TTC549 (cell line): Measurements from ENCODE around the gene TMEM273.
A peak's percentile ranks its signal among the peaks of the same experiment; 100 is the strongest.
"Not testable (repeated sequence)": the region's sequence is repeated elsewhere in the genome, so short reads cannot be mapped to it uniquely, and the experiment has no call there.

ENCODE experiments used
- FAIRE-seq: peaks from 2 replicates; lab custom pipeline; 2012; peaks lifted over from hg19 to GRCh38; lab: Jason Lieb, UNC

Gene TMEM273

GRCh38 chr10:49204119-49204518 lies 15.9 kb upstream of the TMEM273 start:
- no peak for FAIRE-seq

- no peak for FAIRE-seq
These were observed 14.1 kb upstream of the TMEM273 start for GRCh38 chr10:49202266-49202665.

DNA sequence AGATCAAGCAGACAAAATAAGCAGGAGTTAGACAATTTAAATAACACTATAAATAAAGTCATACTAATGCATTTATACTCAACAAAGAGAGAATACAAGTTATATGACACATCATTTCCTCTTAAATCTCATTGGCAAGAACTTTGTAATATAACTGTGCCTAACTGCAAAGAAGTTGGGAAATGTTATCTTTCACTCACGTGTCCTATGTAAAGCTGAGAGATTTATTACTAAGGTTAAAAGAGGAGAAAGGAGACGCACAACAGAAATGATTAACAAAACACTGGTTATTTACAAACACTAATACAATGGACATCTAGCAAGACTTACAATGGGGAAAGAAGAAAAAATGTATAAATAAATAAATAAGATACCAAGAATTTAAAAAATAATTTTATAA lies 12.7 kb upstream of the TMEM273 start:
- peak; percentile 3 for FAIRE-seq

DNA sequence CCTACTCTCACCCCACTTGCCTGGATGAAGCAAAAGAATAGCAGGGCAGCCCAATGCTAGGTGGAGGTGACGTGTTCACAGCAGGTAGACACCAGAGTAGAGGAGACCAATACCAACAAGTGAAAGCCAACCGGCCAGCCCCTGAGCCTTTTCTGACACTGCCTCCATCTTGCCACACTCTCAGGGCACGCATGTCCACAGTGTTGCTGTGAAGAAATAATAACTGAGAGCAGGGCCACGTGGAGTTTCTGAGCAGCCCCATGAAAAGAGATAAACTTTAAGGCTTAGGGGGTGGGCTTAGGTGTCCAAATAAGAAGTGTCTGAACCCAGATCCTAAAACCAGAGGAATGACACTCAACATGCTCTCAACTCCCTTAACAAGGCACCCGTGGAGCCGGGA lies 9.0 kb upstream of the TMEM273 start:
- no peak for FAIRE-seq

- not testable (repeated sequence) for FAIRE-seq
These were observed 7.7 kb upstream of the TMEM273 start for GRCh38 chr10:49195864-49196263.

DNA sequence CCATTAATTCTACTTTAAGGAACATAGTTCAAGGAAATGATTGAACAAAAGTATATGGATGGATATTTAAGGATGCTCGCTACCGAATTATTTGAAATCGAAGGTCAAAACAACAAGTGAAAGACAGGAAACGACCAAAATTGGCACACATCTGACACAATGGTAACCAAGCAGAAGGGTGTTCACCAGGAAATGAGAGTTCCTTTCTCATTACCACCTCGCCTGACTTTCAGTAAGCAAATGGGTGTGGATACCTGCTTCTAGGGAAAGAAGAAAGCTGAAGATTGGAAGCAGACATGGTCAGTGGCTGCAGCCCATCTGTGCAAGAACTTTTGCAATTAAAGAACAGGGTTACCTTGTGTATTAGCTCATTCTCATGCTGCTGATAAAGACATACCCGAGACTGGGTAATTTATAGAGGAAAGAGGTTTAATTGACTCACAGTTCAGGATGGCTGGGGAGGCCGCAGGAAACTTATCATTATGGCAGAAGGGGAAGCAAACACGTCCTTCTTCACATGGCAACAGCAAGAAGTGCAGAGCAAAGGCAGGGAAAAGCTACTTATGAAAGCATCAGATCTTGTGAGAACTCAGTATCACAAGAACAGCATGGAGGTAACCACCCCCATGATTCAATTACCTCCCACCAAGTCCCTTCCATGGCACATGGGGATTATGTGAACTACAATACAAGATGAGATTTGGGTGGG lies 6.2 kb upstream of the TMEM273 start:
- no peak for FAIRE-seq

DNA sequence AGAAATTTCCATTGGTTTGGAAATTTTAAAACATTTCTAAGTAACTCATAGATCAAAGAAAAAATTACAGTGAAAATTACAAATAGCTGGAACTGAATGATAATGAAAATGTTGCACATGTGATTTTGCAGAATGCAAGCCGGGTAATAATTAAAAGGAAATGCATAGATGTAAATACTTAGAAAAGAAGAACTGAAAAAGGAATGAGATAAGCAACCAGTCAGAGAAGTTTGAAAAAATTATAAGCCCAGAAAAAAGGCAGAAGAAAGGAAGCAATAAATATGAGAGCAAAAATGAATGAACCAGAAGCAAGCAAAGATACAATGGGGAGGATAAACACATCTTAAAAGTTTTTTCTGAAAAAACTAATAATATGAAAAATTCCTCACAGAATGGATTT lies 3.2 kb upstream of the TMEM273 start:
- no peak for FAIRE-seq

DNA sequence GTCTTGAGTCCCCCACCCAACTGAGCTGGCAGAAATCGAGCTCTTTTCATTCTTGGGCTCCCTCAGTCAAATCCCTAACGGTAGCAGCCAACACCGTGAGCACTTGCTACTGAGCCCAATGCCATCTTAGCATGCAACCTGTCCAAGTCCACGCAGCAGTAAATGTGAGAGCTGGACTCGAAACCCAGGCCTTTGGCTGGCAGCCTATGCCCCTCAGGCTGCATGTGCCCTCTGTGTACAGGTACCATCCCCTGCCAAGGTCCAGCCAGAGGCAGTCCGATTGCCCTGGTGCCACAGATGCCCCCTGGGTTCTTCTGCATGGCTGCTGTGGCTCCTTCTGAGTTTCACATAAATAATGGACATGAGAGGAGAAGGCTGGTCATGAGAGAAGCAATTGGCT lies 1.2 kb upstream of the TMEM273 start:
- FAIRE-seq: no peak

GRCh38 chr10:49187044-49187484 lies 1.1 kb downstream of the TMEM273 start:
- no peak for FAIRE-seq

- no peak for FAIRE-seq
These were observed 1.6 kb downstream of the TMEM273 start for GRCh38 chr10:49186613-49187012.

GRCh38 chr10:49185213-49185612 lies 3.0 kb downstream of the TMEM273 start:
- FAIRE-seq: no peak

- FAIRE-seq: no peak
These were observed 3.5 kb downstream of the TMEM273 start for GRCh38 chr10:49184642-49185111.

DNA sequence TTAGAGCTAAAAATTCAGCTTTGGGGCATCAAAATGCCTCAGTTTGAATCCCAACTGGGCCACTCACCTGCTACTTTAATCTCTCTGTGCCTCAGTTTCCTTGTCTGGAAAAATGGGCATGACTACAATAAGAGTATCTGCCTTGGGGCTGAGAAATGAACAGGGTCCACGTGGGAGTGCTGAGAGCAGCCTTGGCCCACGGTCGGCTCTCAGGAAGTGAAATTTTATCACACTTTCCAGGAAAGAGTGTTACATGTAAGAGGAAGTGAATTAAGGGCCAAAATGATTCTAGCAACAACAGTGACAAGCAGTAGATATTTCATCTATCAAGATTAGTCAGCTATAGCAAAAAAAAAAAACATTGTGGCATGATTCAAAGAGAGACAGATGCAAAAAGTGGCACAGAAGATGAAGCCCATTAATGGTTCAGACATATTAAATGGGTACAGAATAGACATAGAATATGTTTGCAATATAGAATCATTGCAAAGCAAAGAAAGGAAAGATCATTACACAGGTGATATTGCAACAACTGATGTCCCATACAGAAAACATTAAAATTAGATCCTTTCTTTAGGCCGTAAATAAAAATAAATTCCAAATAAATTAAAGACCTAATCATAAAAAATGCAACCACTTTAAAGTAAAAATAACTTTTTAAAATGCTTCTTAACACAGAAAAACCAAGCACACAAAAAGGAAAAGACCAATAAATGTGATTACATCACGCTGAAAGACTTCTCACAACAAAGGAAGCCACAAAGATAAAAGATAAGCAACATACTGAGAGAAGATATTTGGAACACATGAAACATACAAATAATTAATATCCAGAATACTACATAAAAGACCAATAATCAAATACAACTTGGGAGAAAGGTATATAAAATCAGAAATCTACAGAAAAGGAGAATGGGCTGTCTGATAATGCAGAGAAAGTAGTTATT lies 4.3 kb downstream of the TMEM273 start:
- FAIRE-seq: no peak

- no peak for FAIRE-seq
These were observed 5.4 kb downstream of the TMEM273 start for GRCh38 chr10:49182776-49183175.

GRCh38 chr10:49180444-49180860 lies 7.7 kb downstream of the TMEM273 start:
- no peak for FAIRE-seq

DNA sequence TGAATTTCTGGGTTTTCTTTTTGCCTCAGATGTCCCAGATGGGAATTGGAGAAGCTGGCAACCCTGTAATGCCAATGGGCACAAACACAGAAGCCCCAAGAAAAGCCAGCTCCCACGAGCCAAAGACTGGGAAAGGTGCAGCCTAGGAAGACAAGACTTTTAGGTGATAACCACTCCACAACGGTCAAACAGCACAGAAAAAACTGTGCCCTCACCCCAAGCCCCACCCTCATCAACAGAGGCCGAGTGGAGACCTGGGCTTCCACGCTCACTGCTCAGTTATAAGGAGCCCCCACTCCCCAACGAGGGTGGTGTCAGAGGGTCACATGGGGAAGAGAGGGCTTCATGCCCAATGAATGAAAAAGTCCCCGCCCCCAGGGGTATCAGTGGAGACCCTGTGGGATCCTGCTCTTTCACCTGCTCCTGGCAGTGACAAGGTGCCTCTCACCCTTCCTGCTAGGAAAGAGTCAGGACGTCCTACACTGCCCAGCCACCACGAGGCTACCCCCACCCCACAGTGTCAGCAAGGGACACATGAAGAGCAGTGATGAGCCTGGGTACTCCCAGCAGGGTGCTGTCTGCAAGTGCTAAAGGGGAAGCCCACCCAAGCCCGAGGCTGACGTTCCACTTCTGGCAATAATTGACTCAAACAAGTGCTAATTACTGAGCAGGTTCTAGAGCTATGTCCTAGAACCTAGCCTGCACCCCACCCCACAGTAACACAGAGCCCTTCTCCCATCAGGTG lies 8.3 kb downstream of the TMEM273 start:
- FAIRE-seq: no peak

DNA sequence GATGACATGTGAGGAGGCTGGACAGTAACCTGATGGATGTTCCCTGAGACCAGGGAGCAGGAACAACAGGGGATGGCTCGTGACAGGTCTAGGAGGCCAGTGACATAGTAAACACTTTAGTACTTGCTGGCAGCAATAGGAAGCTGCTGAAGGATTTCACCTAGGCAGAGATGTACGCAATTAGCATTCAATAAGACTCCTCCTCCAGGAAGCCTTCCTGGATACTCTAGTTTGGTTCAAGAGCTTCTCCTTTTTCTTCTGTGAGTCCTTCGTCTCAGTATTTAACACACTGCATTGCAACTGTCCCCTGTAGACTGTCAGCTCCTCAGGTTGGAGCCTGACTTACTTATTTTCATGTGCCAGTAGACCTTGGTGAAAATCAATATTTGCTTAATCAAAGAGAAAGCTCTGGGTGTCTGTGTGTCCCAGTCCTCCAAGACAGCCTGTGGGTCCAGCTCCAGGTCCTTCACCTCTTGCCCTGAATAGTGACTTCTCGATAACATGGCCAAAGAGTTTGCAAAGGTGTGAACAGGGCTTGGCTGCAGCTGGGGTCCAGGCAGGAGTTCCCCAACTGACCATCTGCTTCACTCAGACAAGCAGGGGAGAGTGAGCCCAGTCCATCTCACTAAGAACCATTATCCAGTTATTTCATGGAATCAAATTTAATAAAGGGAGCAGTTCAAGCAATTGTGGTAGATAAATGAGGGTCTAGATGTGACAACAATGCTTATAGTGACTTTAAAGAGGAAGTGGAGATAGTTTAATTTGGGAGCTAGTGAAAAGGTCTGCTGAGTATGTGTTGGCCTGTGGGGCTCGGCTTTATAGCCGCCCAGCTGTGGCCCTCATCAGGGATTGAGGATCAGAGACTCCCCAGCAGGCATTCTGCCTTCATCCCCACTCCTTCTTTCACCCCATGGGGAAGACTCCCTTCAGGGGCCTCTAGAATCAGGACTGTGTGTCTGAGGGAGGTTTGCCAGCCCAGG lies 9.4 kb downstream of the TMEM273 start:
- FAIRE-seq: no peak

DNA sequence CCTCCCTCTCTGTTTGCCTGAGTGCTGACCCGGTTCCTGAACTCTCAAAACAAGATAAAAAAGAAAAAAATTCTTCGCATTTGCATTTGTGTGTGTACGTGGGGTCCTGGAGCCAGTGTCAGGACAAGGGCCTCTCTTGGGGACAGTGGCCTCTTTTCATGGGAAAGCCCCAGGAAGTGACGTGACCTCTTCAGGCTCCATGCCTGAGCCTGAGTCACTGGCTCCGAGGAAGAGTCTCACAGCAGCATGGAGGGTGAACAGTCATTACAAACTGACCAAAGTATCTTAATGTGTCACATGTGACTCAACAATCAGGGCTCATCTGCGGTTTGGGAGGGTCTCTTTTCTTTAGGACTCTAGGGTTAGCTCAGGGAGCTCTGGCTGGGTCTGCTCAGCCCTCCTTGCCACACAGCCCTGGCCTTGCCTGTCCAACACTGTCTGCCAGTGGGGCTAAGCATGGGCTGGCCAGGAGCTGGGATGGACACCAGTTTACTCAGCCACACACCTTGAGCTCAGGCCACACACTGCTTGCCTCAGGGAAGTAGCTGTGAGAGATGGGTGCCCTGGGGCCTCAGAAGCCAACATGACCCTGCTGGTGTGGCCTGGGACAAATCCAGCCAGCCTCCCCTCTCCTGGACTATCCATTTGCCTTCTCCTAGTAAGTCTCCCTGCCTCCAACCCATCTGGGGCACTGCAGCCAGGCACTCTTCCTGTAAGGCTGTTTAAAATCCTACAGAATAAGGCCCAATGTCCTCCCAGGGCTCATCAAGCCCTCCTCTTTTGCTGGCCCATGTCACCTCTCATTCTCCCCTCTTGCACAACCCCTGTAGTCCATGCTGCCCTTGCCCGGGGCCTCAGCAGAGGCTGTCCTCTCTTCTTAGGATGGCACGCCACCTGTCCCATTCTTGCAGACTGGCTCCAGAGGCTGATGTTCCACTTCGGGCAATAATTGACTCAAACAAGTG lies 10.5 kb downstream of the TMEM273 start:
- no peak for FAIRE-seq

DNA sequence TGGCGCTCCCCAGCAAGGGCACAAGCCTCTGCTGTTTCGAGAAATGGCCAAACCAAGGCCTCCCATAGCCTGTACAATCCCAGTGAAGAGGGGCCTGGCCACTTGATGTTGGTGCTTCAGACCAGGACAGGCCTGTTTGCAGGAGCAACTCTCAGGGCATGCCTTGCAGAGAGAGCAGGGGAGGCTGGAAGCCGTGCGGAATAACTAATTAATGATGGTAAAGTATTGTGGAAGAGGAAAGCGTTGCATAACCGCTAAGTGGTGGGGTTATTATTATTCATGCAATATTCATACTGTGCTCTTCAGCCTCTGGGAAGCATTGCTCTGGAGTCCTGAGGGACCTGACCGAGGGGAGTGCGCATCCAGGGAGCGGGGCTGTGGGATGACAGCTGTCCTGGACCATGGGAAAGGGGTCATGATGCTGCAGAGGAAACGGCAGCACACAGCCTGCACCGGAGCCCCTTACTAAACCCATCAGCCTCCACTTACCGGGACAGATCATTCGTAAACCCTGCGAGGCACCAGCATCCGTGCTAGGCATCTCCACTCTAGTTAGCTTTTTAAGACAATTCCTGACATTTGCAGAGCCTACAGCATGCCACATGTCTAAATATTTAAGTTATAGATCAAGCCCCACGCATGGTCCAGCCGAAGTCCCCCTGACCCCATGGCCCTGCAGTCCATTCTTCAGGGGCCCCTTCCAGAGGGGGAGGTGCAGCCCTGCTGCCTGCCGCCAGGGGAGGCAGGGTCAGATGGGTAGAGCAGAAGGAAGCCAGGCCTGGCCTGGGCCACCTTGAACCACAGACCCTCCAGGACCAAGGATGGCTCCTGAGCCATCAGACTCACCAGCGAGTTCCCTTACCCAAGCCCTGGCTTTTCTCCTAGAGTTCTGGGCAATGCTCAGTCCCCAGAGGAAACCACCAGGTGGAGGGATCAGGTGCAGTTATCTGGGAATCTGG lies 11.6 kb downstream of the TMEM273 start:
- FAIRE-seq: no peak
